HL-60/S4 treated with phorbol 12-myristate 13-acetate at 8.2 ng/mL for 4 days and 3 days (cell line): ENCODE data around the gene EIF4EBP2.

Experiments used
- in situ Hi-C: fragments of 300-500 bp; cut with MboI; formaldehyde crosslinking; loops from 2 replicates; pipeline ENCODE4 v1.15.0; 2022; ENCODE audit warnings: low sequenced_read_pairs

Gene EIF4EBP2

GRCh38 chr10:70458329-70459060 is 54.5 kb downstream of the EIF4EBP2 start:
- in situ Hi-C loops: no loop called here

GRCh38 chr10:70459061-70459773 is 55.3 kb downstream of the EIF4EBP2 start:
- in situ Hi-C loops: no loop called here

GRCh38 chr10:70459774-70460490 is 56.0 kb downstream of the EIF4EBP2 start:
- in situ Hi-C loops: loop anchor here (10.0 kb wide), 1 partner anchor 55 kb away; no protein-coding TSS in a partner anchor

GRCh38 chr10:70461397-70462348 is 57.7 kb downstream of the EIF4EBP2 start:
- in situ Hi-C loops: loop anchor here (10.0 kb wide), 1 partner anchor 53 kb away; no protein-coding TSS in a partner anchor

- in situ Hi-C loops: loop anchor here (10.0 kb wide), 1 partner anchor 52 kb away; no protein-coding TSS in a partner anchor
Observed at GRCh38 chr10:70462349-70462984, 58.5 kb downstream of the EIF4EBP2 start.

- in situ Hi-C loops: loop anchor here (10.0 kb wide), 1 partner anchor 50 kb away; no protein-coding TSS in a partner anchor
Observed at GRCh38 chr10:70465278-70465677, 61.3 kb downstream of the EIF4EBP2 start.

- in situ Hi-C loops: loop anchor here (10.0 kb wide), 1 partner anchor 49 kb away; no protein-coding TSS in a partner anchor
Observed at GRCh38 chr10:70465832-70466231, 61.9 kb downstream of the EIF4EBP2 start.

GRCh38 chr10:70466951-70467350 is 63.0 kb downstream of the EIF4EBP2 start:
- in situ Hi-C loops: loop anchor here (10.0 kb wide), 1 partner anchor 48 kb away; no protein-coding TSS in a partner anchor

GRCh38 chr10:70472799-70473454 is 69.0 kb downstream of the EIF4EBP2 start:
- in situ Hi-C loops: no loop called here

- in situ Hi-C loops: no loop called here
Observed at GRCh38 chr10:70474780-70475179, 70.8 kb downstream of the EIF4EBP2 start.

- in situ Hi-C loops: no loop called here
Observed at GRCh38 chr10:70475661-70476060, 71.7 kb downstream of the EIF4EBP2 start.

GRCh38 chr10:70476249-70477035 is 72.5 kb downstream of the EIF4EBP2 start:
- in situ Hi-C loops: no loop called here

GRCh38 chr10:70477661-70478162 is 73.8 kb downstream of the EIF4EBP2 start:
- in situ Hi-C loops: no loop called here
